Kidney epithelial cell (primary cell): Measurements from ENCODE around the gene HSD17B14. TPM values are rescaled to one million over a fixed set of nuclear protein-coding genes. Genes with fewer than 3 reads are reported as not detected.
A peak's percentile ranks its signal among the peaks of the same experiment; 100 is the strongest.
"Not testable (repeated sequence)": the region's sequence is repeated elsewhere in the genome, so short reads cannot be mapped to it uniquely, and the experiment has no call there.

ENCODE experiments used
- DNase-seq: peaks from one replicate; pipeline ENCODE4 v3.0.0-alpha.2; 2010; ENCODE audit warnings: low read depth
- H3K27me3 ChIP-seq: 2 replicates; pipeline ENCODE4 v1.6.0; 2011; ENCODE audit warnings: low read length; ENCODE audit not compliant: control insufficient read depth, insufficient read depth
- H3K36me3 ChIP-seq: 2 replicates; pipeline ENCODE4 v1.5.1; 2011; ENCODE audit warnings: low read length; ENCODE audit not compliant: control insufficient read depth, insufficient read depth
- H3K4me3 ChIP-seq: 2 replicates; pipeline ENCODE4 v1.5.1; 2011; ENCODE audit warnings: low read depth, mild to moderate bottlenecking, control low read depth, low read length
- CTCF ChIP-seq: IDR thresholded peaks from 2 replicates; pipeline ENCODE4 v1.5.1; 2011; ENCODE audit warnings: mild to moderate bottlenecking, moderate library complexity, low read length, control low read depth, inconsistent platforms; ENCODE audit not compliant: insufficient read depth, poor library complexity, severe bottlenecking
- total RNA-seq: library from RNA; depleted of rRNA; stranded (reverse); fragments of >200 nt; gene quantifications from 2 replicates; pipeline ENCODE4 v1.2.3, GENCODE V29; 2015

HSD17B14 gene
- total RNA-seq, 1 donor from 2014 or later = 10.2 TPM

GRCh38 chr19:48795055-48795684 is 41.1 kb downstream of the HSD17B14 start:
- DNase-seq = peak; percentile 72
- peak; percentile 97 for TF ChIP-seq CTCF
- no peaks in the 10 kb centered on the region for H3K36me3 ChIP-seq
- H3K27me3 ChIP-seq = no peaks in the 10 kb centered on the region
- peak overlapping the region; percentile 36 for H3K4me3 ChIP-seq

- no peak for DNase-seq
- Histone ChIP-seq H3K4me3 (no peak overlapping the region), H3K36me3 (no peaks in the 10 kb centered on the region), H3K27me3 (no peaks in the 10 kb centered on the region)
- TF ChIP-seq CTCF = no peak
Measured at GRCh38 chr19:48794291-48794690, 42.0 kb downstream of the HSD17B14 start.

- H3K36me3 ChIP-seq = no peaks in the 10 kb centered on the region
- no peak overlapping the region for H3K4me3 ChIP-seq
- H3K27me3 ChIP-seq = no peaks in the 10 kb centered on the region
- TF ChIP-seq CTCF = no peak
- DNase-seq = no peak
Measured at GRCh38 chr19:48793271-48793670, 43.0 kb downstream of the HSD17B14 start.

- not testable (repeated sequence) for H3K4me3 ChIP-seq, DNase-seq, H3K27me3 ChIP-seq, H3K36me3 ChIP-seq
Measured at GRCh38 chr19:48787331-48787730, 49.0 kb downstream of the HSD17B14 start.

GRCh38 chr19:48786422-48786821 is 49.9 kb downstream of the HSD17B14 start:
- not testable (repeated sequence) for H3K4me3 ChIP-seq, DNase-seq, H3K27me3 ChIP-seq, H3K36me3 ChIP-seq

- H3K27me3 ChIP-seq = no peaks in the 10 kb centered on the region
- H3K36me3 ChIP-seq = no peaks in the 10 kb centered on the region
- no peak for TF ChIP-seq CTCF
- DNase-seq = no peak
- H3K4me3 ChIP-seq = no peak overlapping the region
Measured at GRCh38 chr19:48784527-48784926, 51.8 kb downstream of the HSD17B14 start.
